ENCODE measurements around the gene KSR1.

The KSR1 gene

GRCh38 chr17:27616414-27616813 lies 160.2 kb downstream of the KSR1 start:
- Histone ChIP-seq H3K27me3 (no peaks in the 10 kb centered on the region), H3K4me2 (peak overlapping the region in 8 of 11 experiments; percentile 35 to 82 (median 60); a peak in 16 of 22 replicates), H4K20me1 (peaks cover 0 to 1% (median 0%) of the 10 kb centered on the region in 11 experiments; a peak in 1 of 22 replicates), H3K9me3 (replicated peaks in 1 of 11) (peaks cover 0 to 13% (median 10%) of the 10 kb centered on the region in 11 experiments; a peak in 18 of 22 replicates), H3K4me3 (no peak overlapping the region), H3K36me3 (peaks cover 0 to 84% (median 25%) of the 10 kb centered on the region in 11 experiments; a peak in 16 of 22 replicates), H3K9ac (peak overlapping the region in 2 of 11 experiments; percentile 1 to 16; a peak in 1 of 22 replicates), H3K4me1 (peaks cover 12 to 77% (median 52%) of the 10 kb centered on the region in 10 experiments; a peak in 19 of 20 replicates), H3K27ac (no peak overlapping the region)
- no peak for TF ChIP-seq Cebpa-rat (IDR thresholded peaks at IDR 0.05)

- Histone ChIP-seq H3K27me3 (no peaks in the 10 kb centered on the region), H3K36me3 (peaks cover 0 to 85% (median 25%) of the 10 kb centered on the region in 11 experiments; a peak in 15 of 22 replicates), H3K4me2 (no peak overlapping the region), H3K4me3 (no peak overlapping the region), H3K9ac (no peak overlapping the region), H4K20me1 (no peaks in the 10 kb centered on the region; a peak in 1 of 22 replicates), H3K27ac (no peak overlapping the region), H3K9me3 (replicated peaks in 1 of 11) (peaks cover 0 to 5% (median 2%) of the 10 kb centered on the region in 11 experiments; a peak in 13 of 22 replicates), H3K4me1 (peaks cover 12 to 77% (median 45%) of the 10 kb centered on the region in 10 experiments; a peak in 19 of 20 replicates)
- no peak for TF ChIP-seq Cebpa-rat (IDR thresholded peaks at IDR 0.05)
Observed at GRCh38 chr17:27618417-27618816, 162.2 kb downstream of the KSR1 start.

GRCh38 chr17:27620721-27621120 lies 164.5 kb downstream of the KSR1 start:
- peak overlapping the region in 2 of 11 experiments; percentile 9 to 30; a peak in 1 of 22 replicates for H3K9ac ChIP-seq
- H4K20me1 ChIP-seq, result no peaks in the 10 kb centered on the region; a peak in 2 of 22 replicates
- no peak for TF ChIP-seq Cebpa-rat (IDR thresholded peaks at IDR 0.05)
- H3K36me3 ChIP-seq, result peaks cover 0 to 82% (median 31%) of the 10 kb centered on the region in 11 experiments; a peak in 14 of 22 replicates
- peak overlapping the region; percentile 31 to 73 (median 56); a peak in 21 of 22 replicates for H3K4me2 ChIP-seq
- no peaks in the 10 kb centered on the region for H3K27me3 ChIP-seq
- H3K27ac ChIP-seq, result no peak overlapping the region
- no peak overlapping the region for H3K4me3 ChIP-seq
- peaks cover 0 to under 1% (median 0%) of the 10 kb centered on the region in 11 experiments; a peak in 1 of 22 replicates for H3K9me3 ChIP-seq (replicated peaks in 1 of 11)
- peaks cover 12 to 57% (median 35%) of the 10 kb centered on the region in 10 experiments; a peak in 19 of 20 replicates for H3K4me1 ChIP-seq

GRCh38 chr17:27621536-27621935 lies 165.3 kb downstream of the KSR1 start:
- Histone ChIP-seq H3K36me3 (peaks cover 0 to 91% (median 36%) of the 10 kb centered on the region in 11 experiments; a peak in 14 of 22 replicates), H3K27ac (no peak overlapping the region), H3K9me3 (replicated peaks in 1 of 11) (peaks cover 0 to 8% (median 5%) of the 10 kb centered on the region in 11 experiments; a peak in 8 of 22 replicates), H3K4me2 (peak overlapping the region in 9 of 11 experiments; percentile 44 to 73 (median 56); a peak in 16 of 22 replicates), H3K9ac (no peak overlapping the region), H3K27me3 (no peaks in the 10 kb centered on the region), H3K4me1 (peaks cover 12 to 49% (median 31%) of the 10 kb centered on the region in 10 experiments; a peak in 19 of 20 replicates), H4K20me1 (no peaks in the 10 kb centered on the region; a peak in 2 of 22 replicates), H3K4me3 (no peak overlapping the region)
- no peak for TF ChIP-seq Cebpa-rat (IDR thresholded peaks at IDR 0.05)

GRCh38 chr17:27621942-27622559 lies 165.8 kb downstream of the KSR1 start:
- H3K4me1 ChIP-seq, result peaks cover 12 to 44% (median 26%) of the 10 kb centered on the region in 10 experiments; a peak in 19 of 20 replicates
- peaks cover 0 to 13% (median 8%) of the 10 kb centered on the region in 11 experiments; a peak in 8 of 22 replicates for H3K9me3 ChIP-seq (replicated peaks in 1 of 11)
- peaks cover 0 to 91% (median 37%) of the 10 kb centered on the region in 11 experiments; a peak in 14 of 22 replicates for H3K36me3 ChIP-seq
- H3K4me3 ChIP-seq, result no peak overlapping the region
- no peaks in the 10 kb centered on the region for H3K27me3 ChIP-seq
- no peak overlapping the region for H3K9ac ChIP-seq
- no peak for TF ChIP-seq Cebpa-rat (IDR thresholded peaks at IDR 0.05)
- H3K27ac ChIP-seq, result no peak overlapping the region
- peak overlapping the region in 7 of 11 experiments; percentile 44 to 65 (median 56); a peak in 11 of 22 replicates for H3K4me2 ChIP-seq
- no peaks in the 10 kb centered on the region; a peak in 1 of 22 replicates for H4K20me1 ChIP-seq

- Histone ChIP-seq H4K20me1 (no peaks in the 10 kb centered on the region; a peak in 1 of 22 replicates), H3K4me2 (peak overlapping the region in 4 of 11 experiments; percentile 54 to 62 (median 55); a peak in 5 of 22 replicates), H3K27ac (no peak overlapping the region), H3K4me3 (no peak overlapping the region), H3K27me3 (no peaks in the 10 kb centered on the region), H3K9me3 (replicated peaks in 1 of 11) (peaks cover 0 to 13% (median 8%) of the 10 kb centered on the region in 11 experiments; a peak in 8 of 22 replicates), H3K9ac (no peak overlapping the region), H3K36me3 (peaks cover 0 to 84% (median 27%) of the 10 kb centered on the region in 11 experiments; a peak in 13 of 22 replicates), H3K4me1 (peaks cover 12 to 37% (median 21%) of the 10 kb centered on the region in 10 experiments; a peak in 19 of 20 replicates)
- no peak for TF ChIP-seq Cebpa-rat (IDR thresholded peaks at IDR 0.05)
Observed at GRCh38 chr17:27622986-27623385, 166.7 kb downstream of the KSR1 start.

GRCh38 chr17:27623614-27624013 lies 167.4 kb downstream of the KSR1 start:
- Histone ChIP-seq H3K36me3 (peaks cover 0 to 78% (median 21%) of the 10 kb centered on the region in 11 experiments; a peak in 12 of 22 replicates), H3K4me1 (peaks cover 15 to 37% (median 21%) of the 10 kb centered on the region in 10 experiments), H3K9ac (no peak overlapping the region), H3K4me2 (peak overlapping the region in 1 of 11 experiments; percentile 12; a peak in 1 of 22 replicates), H3K4me3 (no peak overlapping the region), H3K9me3 (replicated peaks in 1 of 11) (peaks cover 0 to 13% (median 8%) of the 10 kb centered on the region in 11 experiments; a peak in 8 of 22 replicates), H3K27ac (no peak overlapping the region), H4K20me1 (no peaks in the 10 kb centered on the region; a peak in 1 of 22 replicates), H3K27me3 (no peaks in the 10 kb centered on the region)
- TF ChIP-seq Cebpa-rat (IDR thresholded peaks at IDR 0.05), result no peak

GRCh38 chr17:27624539-27624938 lies 168.3 kb downstream of the KSR1 start:
- Histone ChIP-seq H3K9me3 (replicated peaks in 1 of 11) (peaks cover 0 to 13% (median 8%) of the 10 kb centered on the region in 11 experiments; a peak in 8 of 22 replicates), H3K27me3 (no peaks in the 10 kb centered on the region), H3K4me2 (no peak overlapping the region), H3K36me3 (peaks cover 0 to 71% (median 21%) of the 10 kb centered on the region in 11 experiments; a peak in 11 of 22 replicates), H4K20me1 (no peaks in the 10 kb centered on the region; a peak in 1 of 22 replicates), H3K27ac (no peak overlapping the region), H3K4me3 (no peak overlapping the region), H3K4me1 (peaks cover 16 to 44% (median 26%) of the 10 kb centered on the region in 10 experiments), H3K9ac (no peak overlapping the region)
- TF ChIP-seq Cebpa-rat (IDR thresholded peaks at IDR 0.05), result no peak
